WTC11 (cell line): ENCODE data around the gene SCUBE1.

ENCODE experiments used
- CREM ChIP-seq: sonication (generic); formaldehyde crosslinking; IDR thresholded peaks from 2 replicates; pipeline ENCODE4 v1.8.1; 2022; ENCODE audit warnings: mild to moderate bottlenecking, missing genetic modification reagents, moderate library complexity
- ELF4 ChIP-seq: sonication (generic); formaldehyde crosslinking; IDR thresholded peaks from 2 replicates; pipeline ENCODE4 v1.8.1; 2022; ENCODE audit warnings: low read depth, mild to moderate bottlenecking, moderate library complexity, missing genetic modification reagents
- PRDM15 ChIP-seq: sonication (generic); formaldehyde crosslinking; IDR thresholded peaks from 2 replicates; pipeline ENCODE4 v1.8.0; 2022; ENCODE audit warnings: missing genetic modification reagents
- SMAD3 ChIP-seq: sonication (generic); formaldehyde crosslinking; IDR thresholded peaks from 2 replicates; pipeline ENCODE4 v1.8.0; 2022; ENCODE audit warnings: missing genetic modification reagents, mild to moderate bottlenecking, borderline replicate concordance
- ZNF121 ChIP-seq: sonication (generic); formaldehyde crosslinking; IDR thresholded peaks from 2 replicates; pipeline ENCODE4 v1.8.0; 2023; ENCODE audit warnings: missing genetic modification reagents
- ZNF281 ChIP-seq: sonication (generic); formaldehyde crosslinking; IDR thresholded peaks from 2 replicates; pipeline ENCODE4 v1.8.0; 2023; ENCODE audit warnings: mild to moderate bottlenecking, missing genetic modification reagents
- TF ChIP-seq, protein P1 (sequence below): sonication (generic); formaldehyde crosslinking; IDR thresholded peaks from 2 replicates; pipeline ENCODE4 v1.8.0; 2022; ENCODE audit warnings: mild to moderate bottlenecking, missing genetic modification reagents
- TF ChIP-seq, protein P2 (sequence below): sonication (generic); formaldehyde crosslinking; IDR thresholded peaks from 2 replicates; pipeline ENCODE4 v1.8.0; 2022; ENCODE audit warnings: mild to moderate bottlenecking, missing genetic modification reagents
- TF ChIP-seq, protein P3 (sequence below): fragments of 200-600 bp; IDR thresholded peaks from 2 replicates; pipeline ENCODE4 v1.8.0; 2022; ENCODE audit warnings: antibody characterized with exemption

- TF ChIP-seq, protein P1, sequence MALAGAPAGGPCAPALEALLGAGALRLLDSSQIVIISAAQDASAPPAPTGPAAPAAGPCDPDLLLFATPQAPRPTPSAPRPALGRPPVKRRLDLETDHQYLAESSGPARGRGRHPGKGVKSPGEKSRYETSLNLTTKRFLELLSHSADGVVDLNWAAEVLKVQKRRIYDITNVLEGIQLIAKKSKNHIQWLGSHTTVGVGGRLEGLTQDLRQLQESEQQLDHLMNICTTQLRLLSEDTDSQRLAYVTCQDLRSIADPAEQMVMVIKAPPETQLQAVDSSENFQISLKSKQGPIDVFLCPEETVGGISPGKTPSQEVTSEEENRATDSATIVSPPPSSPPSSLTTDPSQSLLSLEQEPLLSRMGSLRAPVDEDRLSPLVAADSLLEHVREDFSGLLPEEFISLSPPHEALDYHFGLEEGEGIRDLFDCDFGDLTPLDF (CRISPR knock-in tag) = no peak
- TF ChIP-seq PRDM15 (CRISPR knock-in tag) (no peak), CREM (no peak), SMAD3 (no peak), ELF4 (CRISPR knock-in tag) (no peak), ZNF281 (CRISPR knock-in tag) (no peak), ZNF121 (CRISPR knock-in tag) (no peak)
- TF ChIP-seq, protein P2, sequence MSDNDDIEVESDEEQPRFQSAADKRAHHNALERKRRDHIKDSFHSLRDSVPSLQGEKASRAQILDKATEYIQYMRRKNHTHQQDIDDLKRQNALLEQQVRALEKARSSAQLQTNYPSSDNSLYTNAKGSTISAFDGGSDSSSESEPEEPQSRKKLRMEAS (CRISPR knock-in tag) = no peak
- TF ChIP-seq, protein P3, sequence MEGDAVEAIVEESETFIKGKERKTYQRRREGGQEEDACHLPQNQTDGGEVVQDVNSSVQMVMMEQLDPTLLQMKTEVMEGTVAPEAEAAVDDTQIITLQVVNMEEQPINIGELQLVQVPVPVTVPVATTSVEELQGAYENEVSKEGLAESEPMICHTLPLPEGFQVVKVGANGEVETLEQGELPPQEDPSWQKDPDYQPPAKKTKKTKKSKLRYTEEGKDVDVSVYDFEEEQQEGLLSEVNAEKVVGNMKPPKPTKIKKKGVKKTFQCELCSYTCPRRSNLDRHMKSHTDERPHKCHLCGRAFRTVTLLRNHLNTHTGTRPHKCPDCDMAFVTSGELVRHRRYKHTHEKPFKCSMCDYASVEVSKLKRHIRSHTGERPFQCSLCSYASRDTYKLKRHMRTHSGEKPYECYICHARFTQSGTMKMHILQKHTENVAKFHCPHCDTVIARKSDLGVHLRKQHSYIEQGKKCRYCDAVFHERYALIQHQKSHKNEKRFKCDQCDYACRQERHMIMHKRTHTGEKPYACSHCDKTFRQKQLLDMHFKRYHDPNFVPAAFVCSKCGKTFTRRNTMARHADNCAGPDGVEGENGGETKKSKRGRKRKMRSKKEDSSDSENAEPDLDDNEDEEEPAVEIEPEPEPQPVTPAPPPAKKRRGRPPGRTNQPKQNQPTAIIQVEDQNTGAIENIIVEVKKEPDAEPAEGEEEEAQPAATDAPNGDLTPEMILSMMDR = no peak
Observed at GRCh38 chr22:43242627-43243026, 100.5 kb downstream of the SCUBE1 start.
